ENCODE results near the gene RBM6.

DNA sequence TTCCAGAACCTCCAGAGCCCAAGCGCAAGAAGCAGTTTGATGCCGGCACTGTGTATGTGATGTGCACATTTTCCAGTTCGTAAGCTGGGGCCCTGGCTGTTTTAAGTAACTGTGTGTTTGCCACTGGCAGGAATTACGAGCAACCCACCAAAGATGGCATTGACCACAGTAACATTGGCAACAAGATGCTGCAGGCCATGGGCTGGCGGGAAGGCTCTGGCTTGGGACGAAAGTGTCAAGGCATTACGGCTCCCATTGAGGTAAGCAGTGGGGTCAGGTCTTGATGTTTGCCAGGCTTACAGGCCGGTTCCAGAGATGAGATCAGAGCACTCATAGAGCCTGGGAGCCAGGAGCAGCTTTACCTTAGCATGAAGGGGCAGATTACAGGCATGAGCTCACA is 177.2 kb downstream of the RBM6 start:
- TF ChIP-seq CTCF (IDR thresholded peaks at IDR 0.05; ENCODE audit: insufficient read depth, low read depth, low read length) (no peak), EZH2 (IDR thresholded peaks at IDR 0.05; ENCODE audit: insufficient read depth, low read length) (no peak)

All from astrocyte (in vitro differentiated cells and primary cell).